HuH-7.5 (cell line): ENCODE data around the gene CD28.

Experiments
- DNase-seq: peaks from one replicate; pipeline ENCODE4 v3.0.0; 2011; ENCODE audit warnings: low spot score

CD28 gene

DNA sequence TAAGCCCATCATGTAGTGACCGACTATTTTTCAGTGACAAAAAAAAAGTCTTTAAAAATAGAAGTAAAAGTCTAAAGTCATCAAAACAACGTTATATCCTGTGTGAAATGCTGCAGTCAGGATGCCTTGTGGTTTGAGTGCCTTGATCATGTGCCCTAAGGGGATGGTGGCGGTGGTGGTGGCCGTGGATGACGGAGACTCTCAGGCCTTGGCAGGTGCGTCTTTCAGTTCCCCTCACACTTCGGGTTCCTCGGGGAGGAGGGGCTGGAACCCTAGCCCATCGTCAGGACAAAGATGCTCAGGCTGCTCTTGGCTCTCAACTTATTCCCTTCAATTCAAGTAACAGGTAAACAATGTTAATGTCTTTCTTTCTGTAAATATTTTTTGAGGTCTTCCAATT lies at the start of gene CD28:
CD28 (plus strand) TSS at position 237 of the 400 bp plus-strand sequence; CDS start at position 295, 58 bp downstream.
- DNase-seq = no peak

- no peak for DNase-seq
Measured at GRCh38 chr2:203659331-203660049, 46.9 kb upstream of the CD28 start.

DNA sequence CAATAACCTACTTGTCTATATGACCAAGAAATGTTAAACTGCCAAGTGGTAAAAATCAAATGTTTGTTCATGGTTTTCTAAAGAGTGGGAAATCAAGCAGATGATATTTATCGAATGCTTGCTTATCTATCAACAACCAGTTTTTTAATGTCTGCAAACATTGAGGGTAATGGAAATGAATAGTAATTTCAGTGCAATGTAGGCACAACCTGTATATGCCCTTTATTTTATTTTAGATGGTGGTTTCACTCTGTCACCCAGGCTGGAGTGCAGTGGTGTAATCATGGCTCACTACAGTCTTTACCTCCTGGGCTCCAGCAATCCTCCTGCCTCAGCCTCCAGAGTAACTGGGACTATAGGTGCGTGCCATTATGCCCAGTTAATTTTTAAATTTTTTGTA lies 46.0 kb upstream of the CD28 start:
- DNase-seq = no peak

- no peak for DNase-seq
Measured at GRCh38 chr2:203661279-203661908, 45.0 kb upstream of the CD28 start.

GRCh38 chr2:203662487-203662886 lies 44.0 kb upstream of the CD28 start:
- no peak for DNase-seq

DNA sequence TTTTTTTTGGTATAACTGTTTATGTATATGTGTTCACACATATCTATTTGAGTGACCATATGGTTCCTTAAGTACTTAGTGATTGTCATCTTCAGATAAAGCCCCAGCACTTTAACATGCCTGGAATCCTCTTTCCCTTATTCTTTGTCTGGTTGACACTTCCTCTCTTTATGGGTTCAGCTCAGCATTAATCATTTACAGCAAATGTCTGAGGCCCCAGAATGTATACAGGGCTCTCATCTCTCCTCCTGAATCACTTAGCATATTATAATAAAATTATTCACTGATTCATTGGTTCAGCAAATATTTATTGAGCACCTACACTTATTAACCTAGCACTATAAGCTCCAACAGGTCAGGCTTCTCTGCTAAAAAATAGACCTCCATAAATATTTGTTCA lies 43.5 kb upstream of the CD28 start:
- DNase-seq = no peak

- no peak for DNase-seq
Measured at GRCh38 chr2:203664029-203664755, 42.2 kb upstream of the CD28 start.

- DNase-seq = no peak
Measured at GRCh38 chr2:203667838-203668237, 38.6 kb upstream of the CD28 start.

DNA sequence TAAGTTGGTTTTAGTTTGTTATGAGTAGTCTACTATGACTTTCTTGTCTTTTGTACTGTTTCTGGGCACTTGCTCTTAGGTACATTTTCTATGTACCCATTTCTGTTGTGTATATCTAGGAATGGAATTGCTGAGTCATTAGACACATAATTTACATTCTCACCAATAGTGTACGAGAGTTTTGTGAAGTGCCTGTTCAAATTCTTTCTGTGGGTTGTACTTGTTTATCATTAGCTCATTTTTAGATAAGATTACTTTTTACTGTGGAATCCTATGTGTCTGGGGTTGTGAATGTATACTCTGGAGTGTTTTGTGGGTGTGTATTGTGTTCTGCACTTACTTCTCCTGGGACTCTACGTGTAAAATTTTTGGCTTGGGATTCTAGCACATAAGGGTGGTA lies 36.6 kb upstream of the CD28 start:
- DNase-seq = no peak

GRCh38 chr2:203670939-203671338 lies 35.5 kb upstream of the CD28 start:
- DNase-seq = no peak

- no peak for DNase-seq
Measured at GRCh38 chr2:203671876-203672275, 34.6 kb upstream of the CD28 start.

DNA sequence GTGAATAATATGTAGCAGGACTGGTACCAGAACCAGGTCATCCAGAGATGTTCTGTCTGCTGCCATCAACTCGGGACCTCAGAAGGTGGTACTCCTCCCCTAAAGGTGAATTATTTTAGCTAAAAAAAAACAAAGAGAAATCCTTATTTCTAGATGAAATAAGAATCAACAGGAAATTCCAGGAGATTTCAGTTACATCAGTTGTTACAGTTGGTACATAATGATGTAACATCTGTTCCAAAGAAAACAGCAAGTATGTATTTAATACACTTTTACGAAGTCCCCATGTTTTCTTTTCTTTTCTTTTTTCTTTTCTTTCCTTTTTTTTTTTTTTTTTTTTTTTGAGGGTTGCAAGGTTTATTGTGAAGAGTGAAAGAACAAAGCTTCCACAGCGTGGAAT lies 33.6 kb upstream of the CD28 start:
- no peak for DNase-seq

GRCh38 chr2:203673933-203674332 lies 32.5 kb upstream of the CD28 start:
- no peak for DNase-seq

DNA sequence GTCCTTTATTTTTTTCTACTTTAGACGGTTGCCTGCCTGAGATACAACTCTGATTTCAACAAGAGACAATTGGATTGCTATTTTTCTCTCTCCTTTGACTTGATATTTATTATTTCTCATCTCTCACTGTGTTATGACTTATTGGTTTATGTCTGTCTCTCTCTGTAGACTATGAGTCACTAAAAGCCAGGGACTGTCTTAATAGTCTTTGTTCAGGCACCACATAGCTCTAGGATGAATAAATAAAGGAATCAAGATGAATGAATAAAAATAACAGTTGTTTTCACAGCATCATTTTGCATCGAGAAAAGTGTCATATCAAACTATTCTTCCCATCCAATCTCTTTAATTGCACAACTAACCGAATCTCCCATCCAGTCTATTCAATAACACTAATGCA lies 31.4 kb upstream of the CD28 start:
- no peak for DNase-seq

GRCh38 chr2:203678971-203679370 lies 27.5 kb upstream of the CD28 start:
- no peak for DNase-seq

GRCh38 chr2:203679401-203679800 lies 27.0 kb upstream of the CD28 start:
- DNase-seq = no peak

- no peak for DNase-seq
Measured at GRCh38 chr2:203681978-203682377, 24.5 kb upstream of the CD28 start.

- DNase-seq = no peak
Measured at GRCh38 chr2:203682688-203683130, 23.7 kb upstream of the CD28 start.

GRCh38 chr2:203683421-203683820 lies 23.0 kb upstream of the CD28 start:
- DNase-seq = no peak

DNA sequence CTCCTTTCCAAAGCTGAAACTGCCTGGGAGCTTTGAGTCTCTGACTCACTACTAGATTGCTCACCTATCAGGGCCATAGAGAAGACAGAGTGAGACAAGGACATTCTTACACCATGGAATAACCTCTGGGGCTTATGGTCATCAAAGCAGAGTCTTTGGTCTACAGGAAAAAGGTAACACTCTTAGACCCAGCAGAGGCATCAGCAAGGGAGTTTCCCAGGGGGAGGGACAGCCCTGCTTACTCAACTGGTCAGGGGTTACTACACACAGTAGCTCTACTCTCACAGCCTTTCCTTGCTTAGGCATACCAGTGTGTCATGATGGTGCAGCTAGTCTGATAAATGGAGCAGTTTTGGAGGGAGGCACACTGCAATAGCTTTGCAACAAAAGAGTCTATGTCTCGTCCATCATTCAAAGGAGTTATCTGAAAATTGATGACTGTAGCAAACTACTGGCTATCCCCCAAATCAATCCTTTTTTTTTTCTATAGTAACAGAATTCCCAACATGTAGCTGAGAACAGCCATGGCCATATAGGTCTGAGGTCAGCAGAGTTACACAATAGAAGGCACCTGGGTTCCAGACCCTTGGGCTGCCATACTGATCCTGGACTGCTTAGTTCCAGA lies 22.4 kb upstream of the CD28 start:
- DNase-seq = peak; percentile 23

GRCh38 chr2:203685081-203685621 lies 21.3 kb upstream of the CD28 start:
- no peak for DNase-seq

DNA sequence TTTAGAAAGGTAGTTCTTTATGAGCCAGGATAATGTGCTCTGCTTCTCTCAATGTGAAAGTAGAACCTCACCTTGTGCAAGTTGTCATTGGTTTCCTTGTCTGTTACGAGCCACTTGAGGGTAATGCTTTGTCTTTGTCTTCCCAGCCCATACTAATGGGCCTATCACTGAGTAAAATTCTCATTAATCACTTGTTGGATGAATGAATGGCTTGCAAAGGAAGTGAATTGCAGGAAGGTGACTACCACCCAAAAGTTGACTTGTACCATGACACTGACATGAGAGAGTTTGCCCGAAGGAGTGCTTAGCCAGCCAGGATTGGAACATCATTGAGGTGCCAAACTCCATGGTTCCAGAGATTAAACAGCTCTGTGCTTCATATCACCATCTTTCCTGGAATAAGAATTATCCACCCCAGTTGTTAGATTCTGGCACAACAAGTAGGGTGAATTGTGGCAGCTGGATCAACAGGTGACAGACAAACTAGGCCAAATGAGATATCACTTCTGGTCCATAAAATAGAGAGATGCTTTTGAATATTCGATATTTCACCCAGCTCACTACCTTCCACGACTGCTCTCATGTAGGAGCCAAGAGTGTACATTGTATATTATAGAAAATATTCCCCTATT lies 20.5 kb upstream of the CD28 start:
- no peak for DNase-seq
